WTC11 (cell line): ENCODE data around the gene FAM89A. TPM values are rescaled to one million over a fixed set of nuclear protein-coding genes. Genes with fewer than 3 reads are reported as not detected.

Experiments used
- ATAC-seq: fragments of 200-7000 bp; cut with Tn5 transposase; 2 replicates; pipeline ENCODE4 v1.10.0; 2021; ENCODE audit warnings: mild to moderate bottlenecking, moderate library complexity
- CTCF ChIA-PET: fragments of 300-600 bp; sonication (Branson Sonifier 250); formaldehyde crosslinking; loops from one replicate; lab custom pipeline; 2021; ENCODE audit warnings: antibody characterized with exemption; lab: Charles Lee
- POLR2A ChIA-PET: fragments of 350-600 bp; sonication (Branson Sonifier 250); formaldehyde crosslinking; loops from one replicate; lab custom pipeline; 2021; ENCODE audit warnings: antibody characterized with exemption; lab: Charles Lee
- DNase-seq: peaks from one replicate; pipeline ENCODE4 v3.0.0; 2021; ENCODE audit warnings: low spot score
- H3K27ac Mint-ChIP-seq: 2 replicates; pipeline ENCODE4 v1.8.0; 2021; ENCODE audit warnings: mixed read lengths
- H3K27me3 Mint-ChIP-seq: 2 replicates; pipeline ENCODE4 v1.8.0; 2021; ENCODE audit warnings: low read depth, mild to moderate bottlenecking, moderate library complexity, mixed read lengths
- H3K36me3 Mint-ChIP-seq: 2 replicates; pipeline ENCODE4 v1.8.0; 2021; ENCODE audit warnings: mixed read lengths
- H3K4me1 Mint-ChIP-seq: 2 replicates; pipeline ENCODE4 v1.8.0; 2022; ENCODE audit warnings: mixed read lengths
- H3K4me3 Mint-ChIP-seq: 2 replicates; pipeline ENCODE4 v1.8.0; 2021; ENCODE audit warnings: mild to moderate bottlenecking, moderate library complexity, mixed read lengths
- H3K9me3 Mint-ChIP-seq: 2 replicates; pipeline ENCODE4 v1.8.0; 2021; ENCODE audit warnings: mixed read lengths
- AFF4 ChIP-seq: sonication (generic); formaldehyde crosslinking; IDR thresholded peaks from 2 replicates; pipeline ENCODE4 v1.8.1; 2023; ENCODE audit warnings: mild to moderate bottlenecking, missing genetic modification reagents, borderline replicate concordance
- ATF3 ChIP-seq: sonication (generic); formaldehyde crosslinking; conservative IDR thresholded peaks from 2 replicates; pipeline ENCODE4 v1.8.1; 2022; ENCODE audit warnings: mild to moderate bottlenecking, missing genetic modification reagents
- CDX4 ChIP-seq: fragments of 250-450 bp; sonication (Bioruptor Pico); IDR thresholded peaks from 2 replicates; pipeline ENCODE4 v1.9.0; 2021; ENCODE audit warnings: moderate library complexity, mild to moderate bottlenecking, inconsistent platforms, borderline replicate concordance
- CREB1 ChIP-seq: sonication (generic); formaldehyde crosslinking; IDR thresholded peaks from 2 replicates; pipeline ENCODE4 v1.8.0; 2023; ENCODE audit warnings: mild to moderate bottlenecking, missing genetic modification reagents
- EMX1 ChIP-seq: fragments of 250-450 bp; sonication (Bioruptor Pico); IDR thresholded peaks from 2 replicates; pipeline ENCODE4 v1.8.0; 2021; ENCODE audit warnings: mild to moderate bottlenecking
- HMGXB4 ChIP-seq: sonication (generic); formaldehyde crosslinking; IDR thresholded peaks from 2 replicates; pipeline ENCODE4 v1.8.1; 2023; ENCODE audit warnings: mild to moderate bottlenecking, moderate library complexity, missing genetic modification reagents
- IRF2 ChIP-seq: sonication (generic); formaldehyde crosslinking; IDR thresholded peaks from 2 replicates; pipeline ENCODE4 v1.8.0; 2022; ENCODE audit warnings: low read depth, missing genetic modification reagents, borderline replicate concordance
- JUN ChIP-seq: sonication (generic); formaldehyde crosslinking; IDR thresholded peaks from 2 replicates; pipeline ENCODE4 v1.8.0; 2023; ENCODE audit warnings: mild to moderate bottlenecking, missing genetic modification reagents
- MAX ChIP-seq: sonication (generic); formaldehyde crosslinking; IDR thresholded peaks from 2 replicates; pipeline ENCODE4 v1.8.0; 2022; ENCODE audit warnings: mild to moderate bottlenecking, missing genetic modification reagents
- NFATC4 ChIP-seq: fragments of 250-450 bp; sonication (Bioruptor Pico); IDR thresholded peaks from 2 replicates; pipeline ENCODE4 v1.9.0; 2021; ENCODE audit warnings: mild to moderate bottlenecking
- NR1H2 ChIP-seq: sonication (generic); formaldehyde crosslinking; IDR thresholded peaks from 2 replicates; pipeline ENCODE4 v1.9.0; 2021; ENCODE audit warnings: mild to moderate bottlenecking, moderate library complexity, missing genetic modification reagents
- NR2C2 ChIP-seq: sonication (generic); formaldehyde crosslinking; IDR thresholded peaks from 2 replicates; pipeline ENCODE4 v1.8.0; 2022; ENCODE audit warnings: mild to moderate bottlenecking, missing genetic modification reagents
- SMAD4 ChIP-seq: sonication (generic); formaldehyde crosslinking; IDR thresholded peaks from 2 replicates; pipeline ENCODE4 v1.8.0; 2022; ENCODE audit warnings: mild to moderate bottlenecking, missing genetic modification reagents
- TCF7 ChIP-seq: sonication (generic); formaldehyde crosslinking; IDR thresholded peaks from 2 replicates; pipeline ENCODE4 v1.8.0; 2022; ENCODE audit warnings: mild to moderate bottlenecking, low read depth, missing genetic modification reagents, moderate library complexity
- TEAD4 ChIP-seq: sonication (generic); formaldehyde crosslinking; IDR thresholded peaks from 2 replicates; pipeline ENCODE4 v1.8.0; 2022; ENCODE audit warnings: mild to moderate bottlenecking, missing genetic modification reagents
- ZNF317 ChIP-seq: sonication (generic); formaldehyde crosslinking; IDR thresholded peaks from 2 replicates; pipeline ENCODE4 v1.8.1; 2023; ENCODE audit warnings: low read depth, mild to moderate bottlenecking, moderate library complexity, missing genetic modification reagents, borderline replicate concordance
- ZNF423 ChIP-seq: fragments of 250-450 bp; sonication (Bioruptor Pico); IDR thresholded peaks from 2 replicates; pipeline ENCODE4 v2.1.2; 2022; ENCODE audit warnings: mild to moderate bottlenecking, moderate library complexity
- total RNA-seq: library from RNA; stranded (reverse); gene quantifications from 3 replicates; pipeline ENCODE4 v1.2.3, GENCODE V29; 2021
- TF ChIP-seq, protein P1 (sequence below): sonication (generic); formaldehyde crosslinking; IDR thresholded peaks from 2 replicates; pipeline ENCODE4 v1.8.0; 2022; ENCODE audit warnings: mild to moderate bottlenecking, missing genetic modification reagents
- TF ChIP-seq, protein P2 (sequence below): fragments of 250-450 bp; sonication (Bioruptor Pico); IDR thresholded peaks from 2 replicates; pipeline ENCODE4 v1.9.0; 2021; ENCODE audit warnings: mild to moderate bottlenecking

Gene FAM89A
- total RNA-seq, 1 experiment from 2014 or later = 2.4 TPM

- H3K27me3 Mint-ChIP-seq = peaks cover 76% of the 10 kb centered on the region
- DNase-seq = no peak
- no peak for ATAC-seq
- no peaks in the 10 kb centered on the region for H3K4me1 Mint-ChIP-seq
- ChIA-PET POLR2A (no interaction called here), CTCF (interaction anchor here (1.5 kb wide), 1 partner anchor 57 kb away, joined by 4 read pairs; no protein-coding TSS in a partner anchor)
- TF ChIP-seq NFATC4 (CRISPR knock-in tag) (no peak), IRF2 (CRISPR knock-in tag) (no peak), ZNF423 (CRISPR knock-in tag) (no peak), ZNF317 (CRISPR knock-in tag) (no peak), HMGXB4 (CRISPR knock-in tag) (no peak), JUN (no peak), MAX (CRISPR knock-in tag) (no peak), CDX4 (no peak), NR1H2 (CRISPR knock-in tag) (no peak), AFF4 (no peak), EMX1 (CRISPR knock-in tag) (no peak), TCF7 (CRISPR knock-in tag) (no peak)
- TF ChIP-seq, protein P1, sequence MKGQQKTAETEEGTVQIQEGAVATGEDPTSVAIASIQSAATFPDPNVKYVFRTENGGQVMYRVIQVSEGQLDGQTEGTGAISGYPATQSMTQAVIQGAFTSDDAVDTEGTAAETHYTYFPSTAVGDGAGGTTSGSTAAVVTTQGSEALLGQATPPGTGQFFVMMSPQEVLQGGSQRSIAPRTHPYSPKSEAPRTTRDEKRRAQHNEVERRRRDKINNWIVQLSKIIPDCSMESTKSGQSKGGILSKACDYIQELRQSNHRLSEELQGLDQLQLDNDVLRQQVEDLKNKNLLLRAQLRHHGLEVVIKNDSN = no peak
- H3K4me3 Mint-ChIP-seq = no peak overlapping the region
- H3K9me3 Mint-ChIP-seq = no peaks in the 10 kb centered on the region
- no peak overlapping the region for H3K27ac Mint-ChIP-seq
- no peaks in the 10 kb centered on the region for H3K36me3 Mint-ChIP-seq
These were observed 4.3 kb downstream of the FAM89A start for GRCh38 chr1:231035799-231036198.

DNA sequence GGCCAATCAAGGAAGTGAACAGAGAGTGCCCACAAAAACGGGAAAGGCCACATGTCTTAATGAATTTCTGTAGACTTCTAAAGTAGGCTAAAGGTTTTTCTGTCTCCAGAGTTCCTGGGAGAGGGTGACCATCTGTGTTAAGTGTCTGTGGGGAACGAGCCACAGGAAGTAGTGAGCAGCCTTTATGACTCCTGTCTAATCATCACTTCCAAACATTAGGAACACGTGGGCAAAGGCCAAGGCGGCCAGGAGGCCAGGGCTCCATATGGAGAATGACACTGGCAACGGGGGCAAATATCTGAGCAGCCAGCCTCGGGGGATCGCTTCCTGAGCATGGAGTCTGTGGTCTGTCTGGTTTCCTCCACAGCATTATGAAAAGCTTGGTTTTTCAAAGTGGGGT is 7.1 kb downstream of the FAM89A start:
- Mint-ChIP-seq H3K9me3 (no peaks in the 10 kb centered on the region), H3K27ac (no peak overlapping the region), H3K4me1 (peaks cover 6% of the 10 kb centered on the region), H3K36me3 (no peaks in the 10 kb centered on the region), H3K27me3 (peaks cover 64% of the 10 kb centered on the region), H3K4me3 (no peak overlapping the region)
- no peak for ATAC-seq
- ChIA-PET CTCF (no interaction called here), POLR2A (no interaction called here)
- no peak for DNase-seq
- TF ChIP-seq NR2C2 = no peak
- TF ChIP-seq, protein P2, sequence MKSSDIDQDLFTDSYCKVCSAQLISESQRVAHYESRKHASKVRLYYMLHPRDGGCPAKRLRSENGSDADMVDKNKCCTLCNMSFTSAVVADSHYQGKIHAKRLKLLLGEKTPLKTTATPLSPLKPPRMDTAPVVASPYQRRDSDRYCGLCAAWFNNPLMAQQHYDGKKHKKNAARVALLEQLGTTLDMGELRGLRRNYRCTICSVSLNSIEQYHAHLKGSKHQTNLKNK = no peak
- no peak for TF ChIP-seq SMAD4 (CRISPR knock-in tag)
- TF ChIP-seq TCF7 (CRISPR knock-in tag) = no peak
- TF ChIP-seq TEAD4 (CRISPR knock-in tag) = no peak
- TF ChIP-seq MAX (CRISPR knock-in tag) = no peak
- TF ChIP-seq AFF4 = no peak
- no peak for TF ChIP-seq JUN
- no peak for TF ChIP-seq ATF3 (CRISPR knock-in tag)
- TF ChIP-seq CREB1 = no peak
